ENCODE results near the gene TINCR. TPM values are rescaled to one million over a fixed set of nuclear protein-coding genes. Genes with fewer than 3 reads are reported as not detected.

The TINCR gene
- total RNA-seq, 6 experiments from 2014 or later: 0.05 to 0.34 (median 0.13) TPM; not detected in 1

DNA sequence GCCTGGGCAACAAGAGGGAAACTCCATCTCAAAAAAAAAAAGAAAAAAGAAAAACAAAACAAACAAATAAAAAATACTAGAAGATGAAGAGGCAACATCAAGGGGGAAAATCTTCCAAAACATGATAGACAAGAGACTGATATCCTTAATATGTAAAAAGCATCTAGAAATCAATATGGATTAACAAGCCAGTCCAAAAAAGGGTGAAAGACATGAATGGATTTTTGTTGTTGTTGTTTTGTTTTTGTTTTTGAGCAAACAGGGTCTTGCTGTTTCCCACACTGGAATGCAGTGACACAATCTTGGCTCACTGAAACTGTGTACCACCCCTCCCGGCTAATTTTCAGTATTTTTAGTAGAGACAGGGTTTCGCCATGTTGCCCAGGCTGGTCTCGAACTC is 4.0 kb upstream of the TINCR start:
- Mint-ChIP-seq H3K9me3 (no peaks in the 10 kb centered on the region), H3K27me3 (ENCODE audit: insufficient read depth) (no peaks in the 10 kb centered on the region), H3K36me3 (ENCODE audit: low read depth) (no peaks in the 10 kb centered on the region), H3K4me3 (no peak overlapping the region), H3K27ac (no peak overlapping the region), H3K4me1 (ENCODE audit: low read depth) (no peaks in the 10 kb centered on the region)
- DNase-seq: no peak
- TF ChIP-seq CTCF (IDR thresholded peaks at IDR 0.05): no peak

GRCh38 chr19:5567970-5568407 is 236 bp upstream of the TINCR start:
- no peak overlapping the region for H3K27ac Mint-ChIP-seq
- no peak for DNase-seq
- TF ChIP-seq CTCF (IDR thresholded peaks at IDR 0.05): no peak
- no peaks in the 10 kb centered on the region for H3K4me1 Mint-ChIP-seq (ENCODE audit: low read depth)
- no peaks in the 10 kb centered on the region for H3K36me3 Mint-ChIP-seq (ENCODE audit: low read depth)
- peaks cover 6% of the 10 kb centered on the region for H3K27me3 Mint-ChIP-seq (ENCODE audit: insufficient read depth)
- no peak overlapping the region for H3K4me3 Mint-ChIP-seq
- H3K9me3 Mint-ChIP-seq: no peaks in the 10 kb centered on the region

DNA sequence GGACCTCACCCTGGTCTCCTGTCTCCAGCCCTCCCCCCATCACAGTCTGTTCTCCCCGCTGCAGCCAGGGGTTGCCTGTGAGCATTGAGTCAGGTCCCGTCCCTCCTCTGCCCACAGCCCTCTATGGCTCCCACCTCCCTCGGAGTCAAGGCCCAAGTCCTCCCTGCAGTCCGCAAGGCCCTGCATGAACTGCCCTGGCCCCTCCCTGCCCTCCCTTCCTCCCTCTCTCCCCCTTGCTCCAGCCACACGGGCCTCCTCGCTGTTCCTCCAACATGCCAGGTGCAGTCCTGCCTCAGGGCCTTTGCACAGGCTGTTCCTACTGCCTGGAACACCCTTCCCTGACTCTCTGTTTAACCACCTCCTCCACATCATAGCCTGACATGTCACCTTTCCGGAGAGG is 2.8 kb downstream of the TINCR start:
- no peak overlapping the region for H3K27ac Mint-ChIP-seq
- H3K36me3 Mint-ChIP-seq (ENCODE audit: low read depth): peaks cover 8% of the 10 kb centered on the region; the same call in 1 of the 2 replicates

GRCh38 chr19:5563935-5564612 is 3.7 kb downstream of the TINCR start:
- Mint-ChIP-seq H3K4me1 (ENCODE audit: low read depth) (no peaks in the 10 kb centered on the region), H3K4me3 (no peak overlapping the region), H3K27ac (no peak overlapping the region), H3K27me3 (ENCODE audit: insufficient read depth) (peaks cover 14% of the 10 kb centered on the region), H3K9me3 (peaks cover 13% of the 10 kb centered on the region; the same call in 1 of the 2 replicates), H3K36me3 (ENCODE audit: low read depth) (peaks cover 8% of the 10 kb centered on the region; the same call in 1 of the 2 replicates)
- peak; percentile 74 for DNase-seq
- TF ChIP-seq CTCF (IDR thresholded peaks at IDR 0.05): no peak

More for the DNA sequence above, 2.8 kb downstream of the TINCR start:
- DNase-seq: no peak
- Mint-ChIP-seq H3K4me1 (ENCODE audit: low read depth) (no peaks in the 10 kb centered on the region), H3K27me3 (ENCODE audit: insufficient read depth) (peaks cover 14% of the 10 kb centered on the region), H3K4me3 (no peak overlapping the region), H3K9me3 (peaks cover 13% of the 10 kb centered on the region; the same call in 1 of the 2 replicates)
- TF ChIP-seq CTCF (IDR thresholded peaks at IDR 0.05): no peak

DNA sequence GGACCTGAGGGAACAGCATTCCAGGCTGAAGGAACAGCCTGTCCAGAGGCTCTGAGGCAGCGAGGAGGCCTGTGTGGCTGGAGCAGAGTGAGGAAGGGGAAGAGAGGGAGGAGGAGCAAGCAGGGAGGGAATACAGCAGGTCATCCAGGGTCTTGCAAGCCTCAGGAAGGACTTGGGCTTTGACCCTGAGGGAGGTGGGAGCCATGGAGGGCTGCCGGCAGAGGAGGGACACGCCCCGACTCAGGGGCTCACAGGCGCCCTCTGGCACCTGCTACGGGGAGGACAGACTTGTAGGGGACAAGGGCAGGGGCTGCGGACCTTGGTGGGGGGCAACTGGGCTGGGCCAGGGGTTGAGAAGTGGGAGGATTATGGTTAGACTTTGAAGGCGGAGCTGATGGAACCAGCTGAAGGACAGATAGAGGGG is 4.7 kb downstream of the TINCR start:
- no peak for TF ChIP-seq CTCF (IDR thresholded peaks at IDR 0.05)
- Mint-ChIP-seq H3K4me1 (ENCODE audit: low read depth) (no peaks in the 10 kb centered on the region), H3K27me3 (ENCODE audit: insufficient read depth) (peaks cover 16% of the 10 kb centered on the region), H3K9me3 (peaks cover 13% of the 10 kb centered on the region; the same call in 1 of the 2 replicates), H3K27ac (no peak overlapping the region), H3K4me3 (no peak overlapping the region), H3K36me3 (ENCODE audit: low read depth) (peaks cover 8% of the 10 kb centered on the region; the same call in 1 of the 2 replicates)
- DNase-seq: no peak

Measured in HFFc6 (cell line).